RCC 7860 (cell line): ENCODE data around the gene TLL2.

Experiments
- DNase-seq: peaks from one replicate; pipeline ENCODE4 v3.0.0-alpha.2; 2015; ENCODE audit warnings: low spot score
- FAIRE-seq: peaks from 2 replicates; lab custom pipeline; 2012; peaks lifted over from hg19 to GRCh38; lab: Jason Lieb, UNC

TLL2 gene

GRCh38 chr10:96509017-96509641, 4.6 kb downstream of the TLL2 start:
- FAIRE-seq = peak; percentile 94
- DNase-seq = peak; percentile 98

DNA sequence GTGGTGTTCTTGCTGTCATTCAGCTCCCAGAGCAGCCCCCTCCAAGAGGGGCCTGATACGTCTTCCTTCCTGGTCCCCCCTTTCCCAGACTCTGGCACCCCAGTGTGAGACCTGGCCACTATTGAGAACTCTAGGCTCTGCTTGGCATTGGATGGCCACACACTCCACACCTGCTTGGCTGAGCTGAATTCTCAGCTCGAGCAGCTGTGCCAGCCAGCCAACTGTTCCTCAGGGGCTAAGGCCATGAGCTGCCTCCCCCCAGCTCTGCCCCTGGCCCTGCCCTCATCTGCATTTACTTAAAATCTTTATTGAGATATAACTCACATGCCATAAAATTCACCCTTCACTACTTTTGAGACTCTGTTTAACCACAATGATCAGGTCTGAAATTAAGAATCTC, 6.7 kb downstream of the TLL2 start:
- DNase-seq (no peak), FAIRE-seq (no peak)

DNA sequence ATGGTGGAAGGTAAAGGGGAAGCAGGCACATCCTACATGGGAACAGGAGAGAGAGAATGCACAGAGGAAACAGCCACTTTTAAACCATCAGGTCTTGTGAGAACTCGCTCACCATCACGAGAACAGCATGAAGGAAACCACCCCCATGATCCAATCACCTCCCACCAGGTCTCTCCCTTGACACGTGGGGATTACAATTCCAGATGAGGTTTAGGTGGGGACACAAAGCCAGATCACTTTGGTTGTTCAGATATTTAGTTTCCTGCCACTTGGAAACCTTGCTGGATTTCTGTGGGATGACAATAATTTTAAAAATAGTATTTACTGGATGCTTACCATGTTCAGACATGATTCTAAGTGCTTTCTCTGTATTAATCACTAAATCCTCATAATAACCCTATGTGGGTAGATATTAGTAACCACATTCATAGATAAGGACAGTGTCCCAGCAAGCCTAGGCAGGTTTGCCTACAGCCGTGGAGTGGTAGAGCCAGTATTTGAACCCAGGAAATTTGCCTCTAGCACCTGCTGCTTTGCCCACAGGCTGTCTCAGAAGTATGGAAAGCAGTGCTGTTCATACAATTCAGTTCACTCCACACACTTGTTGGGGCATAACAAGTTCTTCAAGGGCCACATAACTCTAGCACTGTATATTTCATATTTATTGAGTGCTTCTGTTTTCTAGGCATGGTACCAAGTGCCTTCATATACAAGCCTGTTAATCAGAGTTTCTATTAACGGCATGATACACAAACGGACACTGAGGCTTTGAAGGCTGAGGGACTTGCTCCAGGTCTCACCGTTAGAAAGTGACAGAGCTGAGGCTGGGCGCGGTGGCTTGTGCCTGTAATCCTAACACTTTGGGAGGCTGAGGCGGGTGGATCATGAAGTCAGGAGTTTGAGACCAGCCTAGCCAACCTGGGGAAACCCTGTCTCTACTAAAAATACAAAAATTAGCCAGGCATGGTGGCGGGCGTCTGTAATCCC, 8.3 kb downstream of the TLL2 start:
- FAIRE-seq (no peak), DNase-seq (no peak)

GRCh38 chr10:96502561-96503282, 11.0 kb downstream of the TLL2 start:
- DNase-seq (peak; percentile 85), FAIRE-seq (peak; percentile 65)

DNA sequence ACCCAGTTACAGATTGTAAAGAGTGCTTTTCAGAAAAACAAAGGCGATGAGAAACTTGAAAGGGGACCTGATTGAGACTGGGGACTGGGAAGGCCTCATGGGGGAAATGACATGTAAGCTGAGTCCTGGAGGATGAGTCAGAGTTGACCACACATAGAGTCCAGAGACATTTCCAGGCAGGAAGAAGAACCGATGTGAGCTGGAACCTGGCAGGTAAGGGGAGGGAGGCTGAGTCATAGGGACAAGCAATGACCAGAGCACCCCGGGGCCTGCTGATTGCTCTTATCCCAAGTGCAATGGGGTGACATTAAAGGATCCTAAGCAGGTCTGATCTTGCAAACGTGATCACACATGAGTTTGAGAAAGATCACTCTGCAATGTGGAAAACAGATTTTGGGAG, 11.7 kb downstream of the TLL2 start:
- FAIRE-seq (peak; percentile 92), DNase-seq (peak; percentile 90)

GRCh38 chr10:96500519-96500918, 13.2 kb downstream of the TLL2 start:
- DNase-seq = no peak
- FAIRE-seq = no peak

GRCh38 chr10:96500050-96500449, 13.7 kb downstream of the TLL2 start:
- FAIRE-seq (no peak), DNase-seq (no peak)

DNA sequence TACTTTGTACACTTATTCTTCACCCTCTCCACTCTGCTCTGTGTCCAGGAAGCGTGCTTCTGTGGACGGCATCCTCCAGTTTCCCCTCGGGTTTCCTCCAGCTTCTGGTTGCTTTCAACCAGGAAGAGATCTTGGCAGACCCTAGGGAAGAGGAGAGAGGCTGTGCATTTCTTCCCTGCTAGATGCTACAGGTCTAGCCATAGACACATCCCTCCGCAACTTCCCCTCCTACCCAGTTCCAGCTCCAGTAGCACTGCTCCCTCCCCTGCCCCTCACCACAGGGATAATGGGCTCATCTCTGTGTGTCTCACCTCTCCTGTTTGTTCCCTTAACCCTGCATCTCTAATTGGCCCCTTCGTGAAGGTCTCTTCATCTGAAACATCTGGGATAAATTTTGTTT, 16.3 kb downstream of the TLL2 start:
- DNase-seq (no peak), FAIRE-seq (no peak)

- FAIRE-seq (no peak), DNase-seq (no peak)
Measured at GRCh38 chr10:96496281-96496925, 17.3 kb downstream of the TLL2 start.

DNA sequence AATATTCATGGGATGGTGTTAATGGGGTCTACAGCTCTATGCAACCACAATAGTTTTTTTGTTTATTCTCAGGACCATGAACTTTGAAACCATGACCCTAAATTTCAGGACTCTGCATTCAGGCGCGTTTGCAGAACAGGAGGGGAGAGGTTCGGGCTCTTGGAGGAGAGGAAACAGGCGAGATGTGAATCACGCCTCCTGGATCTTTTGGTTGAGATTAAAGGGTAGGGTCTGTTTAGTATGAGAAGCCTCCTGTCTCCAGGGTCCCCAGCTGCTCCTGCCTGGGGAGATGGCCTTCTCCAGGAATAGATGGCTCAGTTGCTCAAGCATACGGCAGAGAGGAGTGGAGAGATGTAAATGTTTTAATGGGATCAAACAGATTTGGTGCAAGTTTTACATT, 18.2 kb downstream of the TLL2 start:
- no peak for DNase-seq
- FAIRE-seq = no peak

DNA sequence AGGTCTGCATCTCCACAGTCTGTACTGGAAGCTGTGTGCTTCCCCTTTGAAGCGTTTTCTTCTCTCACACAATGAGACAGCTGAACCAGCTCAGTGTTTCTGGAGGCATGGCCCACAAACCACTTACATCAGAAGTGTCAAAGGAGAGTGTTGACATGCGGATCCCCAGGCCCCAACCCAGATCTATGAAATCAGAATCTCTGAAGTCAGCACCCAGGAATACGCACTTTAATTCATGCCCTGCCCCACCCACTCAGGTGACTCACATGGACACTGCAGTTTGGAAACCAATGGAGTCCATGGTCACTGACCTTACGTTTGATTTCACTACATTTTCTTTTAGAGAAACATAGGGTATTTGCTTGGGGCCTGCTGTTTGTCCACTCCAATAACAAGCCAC, 19.0 kb downstream of the TLL2 start:
- DNase-seq = no peak
- FAIRE-seq = no peak

- no peak for FAIRE-seq
- DNase-seq = no peak
Measured at GRCh38 chr10:96493871-96494525, 19.7 kb downstream of the TLL2 start.

GRCh38 chr10:96493254-96493653, 20.5 kb downstream of the TLL2 start:
- FAIRE-seq = no peak
- DNase-seq = no peak

DNA sequence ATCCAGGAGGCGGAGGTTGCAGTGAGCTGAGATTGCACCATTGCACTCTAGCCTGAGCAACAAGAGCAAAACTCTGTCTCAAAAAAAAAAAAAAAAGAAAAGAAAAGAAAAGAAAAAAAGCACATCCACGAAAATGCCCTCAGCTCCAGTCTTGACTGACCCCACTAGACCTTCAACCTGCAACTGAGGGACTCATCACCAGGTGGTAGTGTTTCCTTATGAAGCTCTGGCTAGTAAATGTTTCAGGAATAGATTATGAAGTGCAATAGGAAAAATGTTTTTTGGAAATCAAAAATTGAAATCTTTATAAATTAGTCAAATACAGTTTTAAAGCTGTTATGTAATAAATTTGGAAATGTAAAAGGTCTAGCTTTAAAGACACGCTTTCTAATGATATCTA, 22.4 kb downstream of the TLL2 start:
- peak; percentile 38 for FAIRE-seq

GRCh38 chr10:96488161-96488935, 25.4 kb downstream of the TLL2 start:
- FAIRE-seq (no peak), DNase-seq (peak; percentile 79)

More for the DNA sequence above, 22.4 kb downstream of the TLL2 start:
- no peak for DNase-seq

GRCh38 chr10:96482815-96483588, 30.7 kb downstream of the TLL2 start:
- DNase-seq = no peak
- FAIRE-seq = no peak

DNA sequence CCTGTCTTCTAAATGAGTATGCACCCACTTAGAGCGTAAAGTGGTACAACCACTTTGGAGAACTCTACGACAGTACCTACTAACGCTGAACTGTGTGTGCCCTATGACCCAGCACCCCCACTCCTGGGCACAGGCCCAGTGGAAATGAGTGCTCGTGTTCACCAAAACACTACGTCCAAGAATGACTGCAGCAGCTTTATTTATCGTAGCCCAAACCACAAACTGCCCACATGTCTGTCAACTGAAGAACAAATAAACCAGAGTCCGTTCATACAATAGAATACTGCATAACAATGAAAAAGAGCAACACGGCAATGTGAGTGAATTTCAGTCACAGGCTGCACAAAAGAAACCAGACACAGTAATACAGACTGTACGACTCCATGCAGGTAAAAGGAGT, 35.4 kb downstream of the TLL2 start:
- DNase-seq = no peak
- FAIRE-seq = no peak

GRCh38 chr10:96473866-96474265, 39.9 kb downstream of the TLL2 start:
- DNase-seq = no peak
- FAIRE-seq = no peak
